Kidney epithelial cell (primary cell): Measurements from ENCODE around the gene S1PR5. TPM values are rescaled to one million over a fixed set of nuclear protein-coding genes. Genes with fewer than 3 reads are reported as not detected.

Experiments
- total RNA-seq: library from RNA; depleted of rRNA; stranded (reverse); fragments of >200 nt; gene quantifications from 2 replicates; pipeline ENCODE4 v1.2.3, GENCODE V29; 2015

Gene S1PR5
- total RNA-seq, 1 donor from 2014 or later = 0.08 TPM

Other genes starting within 250 kb of the S1PR5 start
- gene ICAM1, start 246.3 kb downstream of the S1PR5 start, total RNA-seq = 155 TPM in 2 replicates
- gene ICAM4, start 230.5 kb downstream of the S1PR5 start, total RNA-seq = 0.13 TPM in 1 of 2 replicates, not detected in the other
- 0.38 and 3.8 TPM in 2 replicates for gene ICAM5, start 227.5 kb downstream of the S1PR5 start, total RNA-seq
- 2.3 and 2.9 TPM in 2 replicates for gene ZGLP1, start 207.6 kb downstream of the S1PR5 start, total RNA-seq
- gene FDX2, start 201.4 kb downstream of the S1PR5 start, total RNA-seq = 43.5 and 73.5 TPM in 2 replicates
- 32.9 and 45.6 TPM in 2 replicates for gene RAVER1, start 183.9 kb downstream of the S1PR5 start, total RNA-seq
- gene ICAM3, start 177.8 kb downstream of the S1PR5 start, total RNA-seq = 4.7 and 6.8 TPM in 2 replicates
- 64.8 and 104 TPM in 2 replicates for gene TYK2, start 136.9 kb downstream of the S1PR5 start, total RNA-seq
- gene CDC37, start 113.9 kb downstream of the S1PR5 start, total RNA-seq = 309 and 327 TPM in 2 replicates
- 1.7 and 1.8 TPM in 2 replicates for gene PDE4A, start 96.9 kb downstream of the S1PR5 start, total RNA-seq
- 49.2 and 64.1 TPM in 2 replicates for gene KEAP1, start 14.1 kb downstream of the S1PR5 start, total RNA-seq
- 38.5 and 47.1 TPM in 2 replicates for gene ATG4D, start 26.5 kb upstream of the S1PR5 start, total RNA-seq
- 18.4 and 19.8 TPM in 2 replicates for gene KRI1, start 48.6 kb upstream of the S1PR5 start, total RNA-seq
- 3.6 and 6.2 TPM in 2 replicates for gene CDKN2D, start 51.5 kb upstream of the S1PR5 start, total RNA-seq
- 73.7 and 86.8 TPM in 2 replicates for gene AP1M2, start 69.9 kb upstream of the S1PR5 start, total RNA-seq
- gene SLC44A2, start 108.1 kb upstream of the S1PR5 start, total RNA-seq = 88.5 and 97.1 TPM in 2 replicates
- gene ILF3, start 136.9 kb upstream of the S1PR5 start, total RNA-seq = 153 and 160 TPM in 2 replicates
- 23.0 and 24.1 TPM in 2 replicates for gene QTRT1, start 184.0 kb upstream of the S1PR5 start, total RNA-seq
- gene DNM2, start 200.6 kb upstream of the S1PR5 start, total RNA-seq = 102 and 123 TPM in 2 replicates